Activated CD8-positive, alpha-beta memory T cell treated with anti-CD3 and anti-CD28 coated beads, Interleukin-2, amount 10 ng/mL, durations not matched to agents 7 days and 5 days (primary cell): ENCODE data around the gene AFF2. TPM values are rescaled to one million over a fixed set of nuclear protein-coding genes. Genes with fewer than 3 reads are reported as not detected.
"Not testable (repeated sequence)": the region's sequence is repeated elsewhere in the genome, so short reads cannot be mapped to it uniquely, and the experiment has no call there.

Experiments used
- ATAC-seq: fragments of 150-1000 bp; cut with Tn5 transposase; one replicate; pipeline ENCODE4 v1.10.0; 2021; ENCODE audit warnings: moderate library complexity
- CTCF ChIA-PET: fragments of 350-600 bp; sonication (Branson Sonifier 250); formaldehyde crosslinking; loops from one replicate; lab custom pipeline; 2021; ENCODE audit warnings: antibody characterized with exemption; lab: Charles Lee
- DNase-seq: peaks from one replicate; pipeline ENCODE4 v3.0.0-alpha.2; 2020
- H3K27ac Mint-ChIP-seq: one replicate; pipeline ENCODE4 v1.8.0; 2021; ENCODE audit warnings: mild to moderate bottlenecking, mixed read lengths
- H3K27me3 Mint-ChIP-seq: one replicate; pipeline ENCODE4 v1.8.0; 2021; ENCODE audit warnings: mixed read lengths
- H3K36me3 Mint-ChIP-seq: one replicate; pipeline ENCODE4 v1.8.0; 2021; ENCODE audit warnings: mild to moderate bottlenecking, mixed read lengths
- H3K4me1 Mint-ChIP-seq: one replicate; pipeline ENCODE4 v1.8.0; 2021; ENCODE audit warnings: mixed read lengths
- H3K4me3 Mint-ChIP-seq: one replicate; pipeline ENCODE4 v1.8.0; 2021; ENCODE audit warnings: mild to moderate bottlenecking, moderate library complexity, mixed read lengths
- H3K9me3 Mint-ChIP-seq: one replicate; pipeline ENCODE4 v1.8.0; 2022; ENCODE audit warnings: low read depth, mixed read lengths
- total RNA-seq, 2 experiments: library from RNA; stranded (reverse); gene quantifications; one replicate each; pipeline ENCODE4 v1.2.3, GENCODE V29; 2021

Gene AFF2
- total RNA-seq, 2 experiments from 2014 or later, result 0.42 to 0.61 TPM

DNA sequence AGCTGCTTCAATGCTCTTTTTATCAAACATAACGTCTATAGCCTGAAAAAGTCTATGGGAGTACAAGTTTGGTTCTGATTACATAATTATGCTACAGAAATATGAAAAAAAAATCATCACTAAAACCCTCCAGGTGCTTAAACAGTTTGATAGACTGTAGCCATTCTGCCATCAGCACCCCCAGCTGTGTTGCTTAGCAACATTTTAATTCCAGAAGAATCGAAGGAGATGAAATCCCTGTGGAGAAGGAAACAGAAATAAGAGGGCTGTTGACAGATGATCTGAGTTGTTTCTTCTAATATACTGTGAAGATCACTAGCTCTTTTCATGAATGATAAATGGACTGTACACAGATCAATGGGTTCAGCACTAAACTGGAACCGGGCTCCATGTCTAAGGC is 402.8 kb downstream of the AFF2 start:
- Mint-ChIP-seq H3K9me3 (no peaks in the 10 kb centered on the region), H3K27me3 (no peaks in the 10 kb centered on the region), H3K36me3 (no peaks in the 10 kb centered on the region), H3K4me3 (no peak overlapping the region), H3K4me1 (no peaks in the 10 kb centered on the region), H3K27ac (no peak overlapping the region)
- DNase-seq, result no peak
- CTCF ChIA-PET, result no interaction called here
- no peak for ATAC-seq

DNA sequence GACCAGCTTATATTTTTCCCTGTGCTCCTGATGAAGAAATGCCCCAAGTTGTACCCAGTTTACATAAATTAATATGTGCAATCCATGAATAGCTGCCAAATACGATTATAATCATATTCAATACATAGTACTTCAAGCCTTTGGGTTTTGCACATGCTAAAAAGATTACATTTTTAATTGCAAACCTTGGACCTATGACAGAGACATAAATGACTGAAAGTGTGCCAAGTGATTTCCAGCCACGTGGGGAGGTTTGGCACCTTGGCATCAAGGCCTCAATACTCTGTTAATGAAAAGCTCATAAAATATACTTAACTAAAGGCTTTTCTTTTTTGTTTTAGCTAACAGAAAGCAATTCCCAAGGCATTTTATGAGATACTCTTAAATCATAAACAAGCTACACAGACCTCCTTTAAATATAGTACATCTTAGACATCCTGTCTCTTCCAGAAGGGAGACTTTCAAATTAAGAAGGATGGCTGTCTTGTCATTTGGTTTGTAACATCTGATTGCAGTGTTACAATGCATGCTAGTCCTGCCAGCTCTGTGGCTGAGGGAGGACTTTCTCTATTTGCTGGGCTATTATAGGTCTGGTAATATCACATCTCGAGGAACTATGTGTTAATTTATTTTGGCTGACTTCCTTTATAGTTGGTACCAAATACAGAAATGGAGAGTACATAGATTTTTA is 404.1 kb downstream of the AFF2 start:
- Mint-ChIP-seq H3K4me1 (no peaks in the 10 kb centered on the region), H3K9me3 (no peaks in the 10 kb centered on the region), H3K4me3 (no peak overlapping the region), H3K27ac (no peak overlapping the region), H3K36me3 (no peaks in the 10 kb centered on the region), H3K27me3 (no peaks in the 10 kb centered on the region)
- CTCF ChIA-PET, result no interaction called here
- ATAC-seq (no peak), DNase-seq (no peak)

DNA sequence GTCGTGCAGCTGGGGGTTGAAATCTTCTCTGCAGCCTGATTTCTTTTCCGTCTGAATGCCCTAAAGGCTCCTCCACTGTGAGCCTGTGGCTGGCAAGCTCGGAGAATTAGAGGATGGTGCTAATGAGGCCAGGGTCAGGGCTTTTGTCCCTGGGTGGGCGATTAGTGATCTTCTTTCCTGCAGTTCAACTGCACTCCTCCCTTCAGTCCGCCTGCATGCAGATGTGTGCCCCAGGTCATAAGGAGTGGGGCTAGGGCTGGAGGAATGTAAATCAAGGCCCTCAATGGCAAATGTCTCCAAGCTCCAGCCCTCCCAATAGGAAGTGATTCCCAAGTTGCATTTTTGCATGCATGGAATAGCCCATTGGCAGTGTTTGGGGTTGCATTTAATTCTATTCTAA is 405.0 kb downstream of the AFF2 start:
- no peaks in the 10 kb centered on the region for H3K4me1 Mint-ChIP-seq
- CTCF ChIA-PET, result no interaction called here
- no peak overlapping the region for H3K27ac Mint-ChIP-seq
- no peak overlapping the region for H3K4me3 Mint-ChIP-seq
- no peaks in the 10 kb centered on the region for H3K9me3 Mint-ChIP-seq
- no peaks in the 10 kb centered on the region for H3K27me3 Mint-ChIP-seq
- ATAC-seq (no peak), DNase-seq (no peak)
- no peaks in the 10 kb centered on the region for H3K36me3 Mint-ChIP-seq

DNA sequence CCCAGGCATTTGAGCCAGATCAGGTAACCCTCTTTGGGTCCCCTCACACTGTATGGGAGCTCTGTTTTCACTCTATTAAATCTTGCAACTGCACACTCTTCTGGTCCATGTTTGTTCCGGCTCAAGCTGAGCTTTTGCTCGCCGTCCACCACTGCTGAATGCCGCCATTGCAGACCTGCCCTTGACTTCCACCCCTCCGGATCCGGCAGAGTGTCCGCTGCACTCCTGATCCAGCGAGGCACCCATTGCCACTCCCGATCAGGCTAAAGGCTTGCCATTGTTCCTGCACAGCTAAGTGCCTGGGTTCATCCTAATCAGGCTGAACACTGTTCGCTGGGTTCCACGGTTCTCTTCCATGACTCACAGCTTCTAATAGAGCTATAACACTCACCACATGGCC is 406.2 kb downstream of the AFF2 start:
- H3K36me3 Mint-ChIP-seq, DNase-seq, ATAC-seq, H3K27me3 Mint-ChIP-seq, H3K4me1 Mint-ChIP-seq, H3K9me3 Mint-ChIP-seq, H3K4me3 Mint-ChIP-seq, CTCF ChIA-PET, H3K27ac Mint-ChIP-seq: not testable (repeated sequence)

DNA sequence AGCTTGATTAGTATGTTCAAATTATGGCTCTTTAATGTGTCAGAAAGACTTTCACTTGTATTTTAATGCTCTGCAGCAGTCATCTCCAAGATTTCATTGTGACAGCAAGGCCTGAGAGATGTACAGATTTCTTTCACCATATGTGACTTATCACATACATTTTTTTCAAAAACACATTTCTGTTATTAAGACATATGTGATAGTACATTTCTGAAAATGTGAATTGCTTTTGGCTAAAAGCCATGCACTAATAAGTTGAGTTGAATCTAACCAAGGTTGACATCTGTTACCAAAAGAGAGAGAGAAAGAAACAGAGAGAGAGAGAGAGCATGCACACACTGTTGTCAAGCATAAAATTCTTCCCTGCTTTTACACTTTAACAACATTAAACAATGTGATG is 409.3 kb downstream of the AFF2 start:
- H3K9me3 Mint-ChIP-seq, result no peaks in the 10 kb centered on the region
- CTCF ChIA-PET, result no interaction called here
- DNase-seq (no peak), ATAC-seq (no peak)
- H3K36me3 Mint-ChIP-seq, result no peaks in the 10 kb centered on the region
- H3K27ac Mint-ChIP-seq, result no peak overlapping the region
- no peak overlapping the region for H3K4me3 Mint-ChIP-seq
- H3K4me1 Mint-ChIP-seq, result no peaks in the 10 kb centered on the region
- no peaks in the 10 kb centered on the region for H3K27me3 Mint-ChIP-seq

DNA sequence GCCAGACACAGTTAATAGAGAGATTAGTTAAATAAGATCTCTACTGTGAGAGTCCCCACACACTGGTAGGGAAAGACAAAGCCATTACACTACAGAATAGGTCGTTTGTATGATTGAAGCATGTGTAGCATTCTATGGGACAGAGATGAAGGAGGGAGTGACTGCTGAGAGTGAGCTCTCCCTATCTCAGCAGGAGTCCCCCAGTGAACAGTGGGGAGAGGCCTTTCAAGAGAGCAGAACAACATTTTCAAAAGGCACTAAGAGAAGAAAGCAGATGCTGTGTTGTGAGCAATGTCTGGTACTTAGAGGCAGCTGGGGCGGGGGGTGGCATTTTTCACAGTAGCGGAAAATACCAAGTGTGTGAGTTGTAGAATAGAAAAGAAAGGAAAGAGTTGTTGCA is 413.6 kb downstream of the AFF2 start:
- Mint-ChIP-seq H3K36me3 (no peaks in the 10 kb centered on the region), H3K4me1 (no peaks in the 10 kb centered on the region), H3K4me3 (no peak overlapping the region), H3K27ac (no peak overlapping the region), H3K27me3 (no peaks in the 10 kb centered on the region), H3K9me3 (no peaks in the 10 kb centered on the region)
- DNase-seq, result no peak
- CTCF ChIA-PET, result no interaction called here
- no peak for ATAC-seq

DNA sequence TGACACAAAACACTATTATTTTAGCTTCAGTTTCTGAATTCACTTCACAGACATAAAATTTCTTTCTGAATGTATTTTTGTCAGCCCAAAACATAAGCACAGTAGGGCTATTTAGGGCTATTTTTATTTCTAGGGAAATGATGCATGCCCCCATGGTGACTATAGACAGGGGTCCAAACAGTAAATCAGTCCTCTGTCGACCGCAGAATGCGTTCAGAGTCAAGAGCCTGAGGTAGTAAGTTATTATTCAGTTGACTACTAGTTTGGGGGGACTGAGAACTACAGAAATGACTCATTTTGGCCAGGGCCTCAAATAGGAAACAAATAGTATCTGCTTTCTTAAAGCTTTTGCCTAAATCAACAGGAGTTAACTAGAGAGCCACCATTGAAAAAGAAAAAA is 414.4 kb downstream of the AFF2 start:
- no peaks in the 10 kb centered on the region for H3K4me1 Mint-ChIP-seq
- H3K36me3 Mint-ChIP-seq, result no peaks in the 10 kb centered on the region
- no peaks in the 10 kb centered on the region for H3K9me3 Mint-ChIP-seq
- CTCF ChIA-PET, result no interaction called here
- no peaks in the 10 kb centered on the region for H3K27me3 Mint-ChIP-seq
- ATAC-seq, result no peak
- H3K27ac Mint-ChIP-seq, result no peak overlapping the region
- no peak for DNase-seq
- no peak overlapping the region for H3K4me3 Mint-ChIP-seq

DNA sequence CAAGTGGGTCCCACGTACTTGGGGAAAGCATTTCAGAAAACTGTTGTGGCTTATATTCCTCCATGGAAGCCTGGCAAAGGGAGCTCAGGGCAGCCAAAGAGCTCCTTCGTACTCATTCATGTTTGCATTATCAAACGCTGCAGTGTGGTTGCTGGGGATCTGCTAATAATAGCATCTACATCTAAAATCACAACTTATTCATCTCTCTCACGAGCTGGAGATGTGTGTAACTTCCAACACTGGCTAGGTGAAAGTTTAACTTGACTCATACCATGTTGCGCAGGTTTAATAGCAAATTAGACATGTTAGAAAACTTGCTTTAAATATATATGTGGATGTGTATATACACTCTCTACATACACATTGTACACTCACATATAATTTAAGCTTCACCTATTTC is 415.1 kb downstream of the AFF2 start:
- Mint-ChIP-seq H3K9me3 (no peaks in the 10 kb centered on the region), H3K27ac (no peak overlapping the region), H3K27me3 (no peaks in the 10 kb centered on the region), H3K4me1 (no peaks in the 10 kb centered on the region), H3K36me3 (no peaks in the 10 kb centered on the region), H3K4me3 (no peak overlapping the region)
- DNase-seq, result no peak
- ATAC-seq, result no peak
- CTCF ChIA-PET, result no interaction called here

DNA sequence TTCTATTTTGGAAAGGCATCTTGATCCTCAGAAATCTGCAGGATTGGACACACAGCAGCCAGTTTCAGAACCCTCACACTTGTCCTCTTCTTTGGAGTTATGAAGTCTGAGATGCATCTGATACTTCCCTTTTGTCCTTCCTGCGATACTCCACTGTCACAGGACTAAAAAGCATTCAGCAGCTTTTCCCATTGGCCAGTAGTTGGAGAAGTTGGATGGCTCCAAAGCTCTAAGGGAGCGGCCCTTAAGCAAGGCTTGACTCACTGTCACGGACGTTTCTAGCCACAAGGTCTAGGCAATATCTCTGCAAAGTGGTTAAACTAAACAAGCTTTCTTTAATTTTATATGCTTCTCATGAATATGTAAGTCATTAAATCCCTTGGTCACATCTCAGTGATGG is 417.0 kb downstream of the AFF2 start:
- H3K27me3 Mint-ChIP-seq, result no peaks in the 10 kb centered on the region
- CTCF ChIA-PET, result no interaction called here
- no peak for DNase-seq
- ATAC-seq, result no peak
- H3K27ac Mint-ChIP-seq, result no peak overlapping the region
- no peaks in the 10 kb centered on the region for H3K9me3 Mint-ChIP-seq
- no peaks in the 10 kb centered on the region for H3K36me3 Mint-ChIP-seq
- no peaks in the 10 kb centered on the region for H3K4me1 Mint-ChIP-seq
- H3K4me3 Mint-ChIP-seq, result no peak overlapping the region

DNA sequence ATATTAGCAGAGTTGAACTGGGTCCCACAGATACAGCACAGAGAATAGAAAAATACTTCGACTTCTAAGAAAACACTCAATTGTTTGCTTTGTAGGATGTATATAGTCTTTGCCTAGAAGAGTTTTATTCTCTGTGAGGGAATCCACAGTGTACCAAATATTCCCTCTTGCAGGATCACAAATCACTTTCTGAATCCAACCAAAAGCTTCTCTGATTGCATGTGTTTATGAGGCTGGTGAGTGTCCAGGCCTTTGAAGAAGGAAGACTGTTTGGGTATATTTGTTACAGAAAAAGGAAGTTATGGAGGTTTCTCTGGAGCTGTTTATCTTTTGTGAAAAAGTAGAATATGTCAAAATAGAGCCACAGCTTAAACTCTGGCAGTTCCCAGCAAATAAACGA is 423.2 kb downstream of the AFF2 start:
- no peak overlapping the region for H3K4me3 Mint-ChIP-seq
- ATAC-seq, result no peak

DNA sequence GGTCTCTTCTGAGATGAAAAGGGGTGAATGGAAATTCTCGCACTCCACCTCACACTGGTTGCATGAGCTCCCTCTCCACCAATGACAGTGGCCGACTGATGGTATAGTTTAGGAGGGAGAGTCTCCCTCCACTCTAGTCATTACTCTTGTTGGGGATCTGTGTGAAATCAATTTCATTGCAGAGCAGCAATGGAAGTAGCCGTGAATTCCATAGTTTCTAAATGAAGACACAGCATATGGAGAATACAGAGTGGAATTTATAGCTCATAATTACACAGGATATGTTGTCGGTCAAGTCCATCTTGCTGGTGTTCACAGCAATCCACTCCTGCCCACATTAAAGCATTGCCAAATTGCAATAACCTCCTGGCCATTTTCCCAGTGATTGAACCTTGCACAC is 426.0 kb downstream of the AFF2 start:
- Mint-ChIP-seq H3K27me3 (no peaks in the 10 kb centered on the region), H3K4me1 (no peaks in the 10 kb centered on the region)

More for the DNA sequence above, 423.2 kb downstream of the AFF2 start:
- no peak for DNase-seq
- Mint-ChIP-seq H3K9me3 (no peaks in the 10 kb centered on the region), H3K27ac (no peak overlapping the region), H3K4me1 (no peaks in the 10 kb centered on the region), H3K36me3 (no peaks in the 10 kb centered on the region), H3K27me3 (no peaks in the 10 kb centered on the region)
- CTCF ChIA-PET, result no interaction called here

DNA sequence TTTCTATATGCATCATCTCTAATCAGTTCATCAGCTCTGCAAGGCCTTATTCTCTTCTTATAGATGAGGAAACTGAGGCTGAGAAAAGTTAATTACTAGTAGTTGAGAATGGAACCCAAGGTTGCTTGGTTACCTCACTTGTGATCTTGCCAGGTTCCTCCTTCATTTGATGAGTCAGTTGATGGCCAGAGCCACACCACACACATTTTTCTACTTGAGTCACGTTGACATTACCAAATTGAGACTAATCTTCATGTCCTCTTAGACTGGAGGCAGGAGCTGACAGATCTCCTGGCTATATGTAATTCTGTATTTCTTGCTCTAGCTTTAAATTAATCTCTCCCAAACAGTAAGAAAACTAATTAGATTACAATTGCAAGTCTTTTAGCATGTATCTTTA is 428.4 kb downstream of the AFF2 start:
- Mint-ChIP-seq H3K4me1 (no peaks in the 10 kb centered on the region), H3K9me3 (no peaks in the 10 kb centered on the region), H3K4me3 (no peak overlapping the region), H3K36me3 (no peaks in the 10 kb centered on the region), H3K27me3 (no peaks in the 10 kb centered on the region), H3K27ac (no peak overlapping the region)
- ATAC-seq (no peak), DNase-seq (no peak)
- CTCF ChIA-PET, result no interaction called here

More for the DNA sequence above, 426.0 kb downstream of the AFF2 start:
- Mint-ChIP-seq H3K27ac (no peak overlapping the region), H3K9me3 (no peaks in the 10 kb centered on the region), H3K36me3 (no peaks in the 10 kb centered on the region), H3K4me3 (no peak overlapping the region)
- no peak for DNase-seq
- CTCF ChIA-PET, result no interaction called here
- no peak for ATAC-seq

DNA sequence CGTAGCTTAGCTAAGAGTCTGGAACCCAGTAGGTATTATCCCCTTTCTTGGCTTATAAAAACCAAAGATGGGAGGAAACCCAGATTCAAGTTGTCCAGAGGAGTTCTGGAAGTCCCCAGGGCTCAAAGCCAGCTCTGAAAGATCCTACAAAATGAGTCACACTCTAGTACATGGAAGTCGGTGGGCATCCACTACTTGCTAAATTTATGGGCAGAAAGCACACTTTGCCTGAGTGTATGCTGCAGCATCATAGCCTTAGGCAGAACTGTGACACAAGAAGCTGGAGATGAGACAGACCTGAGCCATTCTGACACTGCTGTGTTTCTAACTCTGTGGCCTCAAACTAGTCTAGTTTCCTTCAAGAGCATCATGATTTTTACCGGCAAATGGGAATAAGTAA is 429.3 kb downstream of the AFF2 start:
- Mint-ChIP-seq H3K4me3 (no peak overlapping the region), H3K4me1 (no peaks in the 10 kb centered on the region), H3K27ac (no peak overlapping the region), H3K9me3 (no peaks in the 10 kb centered on the region), H3K36me3 (no peaks in the 10 kb centered on the region), H3K27me3 (no peaks in the 10 kb centered on the region)
- CTCF ChIA-PET, result no interaction called here
- DNase-seq, result no peak
- no peak for ATAC-seq

DNA sequence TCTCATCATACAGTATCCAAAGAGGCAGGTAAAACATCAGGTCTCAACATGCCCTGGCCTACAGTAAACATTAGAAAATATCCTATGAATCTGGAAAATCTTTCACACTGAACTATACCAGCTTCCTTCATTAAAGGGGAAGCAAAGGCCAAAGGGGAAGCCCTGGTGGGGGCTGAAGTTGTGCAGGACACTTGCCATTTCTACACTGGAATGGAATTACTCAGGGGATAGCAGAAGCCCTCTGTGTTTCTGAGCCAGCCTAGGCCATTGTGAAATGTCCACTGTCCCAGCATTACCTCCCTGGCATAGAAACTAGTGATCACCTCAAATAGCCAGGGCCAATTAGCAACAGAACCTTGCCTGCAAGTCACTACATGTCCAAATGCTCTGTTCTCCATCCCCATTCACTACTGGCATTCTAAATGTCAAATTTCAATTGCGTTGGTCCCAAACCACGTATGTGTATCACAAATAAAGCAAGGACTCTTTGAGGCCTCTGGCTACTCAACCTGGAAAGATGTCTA is 429.9 kb downstream of the AFF2 start:
- DNase-seq, result no peak
- Mint-ChIP-seq H3K4me3 (no peak overlapping the region), H3K36me3 (no peaks in the 10 kb centered on the region), H3K27ac (no peak overlapping the region), H3K4me1 (no peaks in the 10 kb centered on the region), H3K9me3 (no peaks in the 10 kb centered on the region), H3K27me3 (no peaks in the 10 kb centered on the region)
- CTCF ChIA-PET, result no interaction called here
- ATAC-seq, result no peak

DNA sequence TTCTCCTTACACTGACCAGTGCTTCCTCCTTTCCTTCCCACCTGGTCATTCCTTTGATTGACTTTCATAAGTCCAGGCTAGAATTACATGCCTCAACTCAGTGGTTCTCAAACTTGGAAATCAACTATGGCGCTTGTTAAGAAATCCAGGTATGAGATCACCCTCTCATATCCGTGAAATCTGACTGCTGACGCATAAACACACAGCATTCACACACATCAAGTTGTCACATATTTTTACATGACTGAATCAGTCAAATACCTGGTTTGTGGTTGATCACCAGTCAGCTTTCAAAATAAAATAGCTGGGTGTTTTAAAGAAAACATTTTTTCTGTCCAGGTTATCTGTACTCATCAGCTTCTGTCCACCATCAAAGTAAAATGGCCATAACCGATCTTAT is 433.5 kb downstream of the AFF2 start:
- CTCF ChIA-PET, result no interaction called here
- Mint-ChIP-seq H3K9me3 (no peaks in the 10 kb centered on the region), H3K27ac (no peak overlapping the region), H3K4me3 (no peak overlapping the region), H3K4me1 (no peaks in the 10 kb centered on the region), H3K27me3 (no peaks in the 10 kb centered on the region), H3K36me3 (no peaks in the 10 kb centered on the region)
- no peak for ATAC-seq
- DNase-seq, result no peak
